GM23338 (cell line): Measurements from ENCODE around the gene PARP11. TPM values are rescaled to one million over a fixed set of nuclear protein-coding genes. Genes with fewer than 3 reads are reported as not detected.
"Not testable (repeated sequence)": the region's sequence is repeated elsewhere in the genome, so short reads cannot be mapped to it uniquely, and the experiment has no call there.

Source experiments
- ATAC-seq: fragments of 200-7000 bp; cut with Tn5 transposase; 3 replicates; pipeline ENCODE4 v1.9.1; 2020
- DNase-seq: peaks from one replicate; pipeline ENCODE4 v3.0.0-alpha.2; 2015; ENCODE audit warnings: low spot score
- H2AFZ ChIP-seq: fragments of 200-600 bp; sonication (generic); 2 replicates; pipeline ENCODE4 v1.8.0; 2016; ENCODE audit warnings: antibody characterized with exemption, mild to moderate bottlenecking, moderate library complexity
- H3F3A ChIP-seq: fragments of 200-600 bp; sonication (generic); replicated peaks from 2 replicates; pipeline ENCODE4 v1.8.0; 2017; ENCODE audit warnings: antibody characterized with exemption, mixed run types, low read depth
- H3K27ac ChIP-seq: fragments of 200-600 bp; sonication (generic); 2 replicates; pipeline ENCODE4 v1.6.1; 2016; ENCODE audit warnings: low read depth
- H3K27me3 ChIP-seq: fragments of 200-600 bp; sonication (generic); 2 replicates; pipeline ENCODE4 v1.8.0; 2016; ENCODE audit warnings: mild to moderate bottlenecking, mixed run types, moderate library complexity; ENCODE audit not compliant: insufficient read depth
- H3K36me3 ChIP-seq: fragments of 200-600 bp; sonication (generic); 2 replicates; pipeline ENCODE4 v1.8.0; 2016; ENCODE audit warnings: mild to moderate bottlenecking; ENCODE audit not compliant: insufficient read depth
- H3K4me1 ChIP-seq: fragments of 200-600 bp; sonication (generic); 2 replicates; pipeline ENCODE4 v1.8.0; 2016; ENCODE audit warnings: mild to moderate bottlenecking, moderate library complexity; ENCODE audit not compliant: insufficient read depth
- H3K4me2 ChIP-seq: fragments of 200-600 bp; sonication (generic); 2 replicates; pipeline ENCODE4 v1.7.1; 2017; ENCODE audit warnings: mixed run types
- H3K4me3 ChIP-seq: fragments of 200-600 bp; sonication (generic); 2 replicates; pipeline ENCODE4 v1.6.1; 2016; ENCODE audit warnings: mixed run types
- H3K79me2 ChIP-seq: fragments of 200-600 bp; sonication (generic); replicated peaks from 2 replicates; pipeline ENCODE4 v1.8.0; 2017; ENCODE audit warnings: mild to moderate bottlenecking; ENCODE audit not compliant: insufficient read depth
- H3K9me2 ChIP-seq: fragments of 200-600 bp; sonication (generic); 2 replicates; pipeline ENCODE4 v1.8.0; 2017; ENCODE audit not compliant: insufficient read depth
- H4K20me1 ChIP-seq: fragments of 200-600 bp; sonication (generic); replicated peaks from 2 replicates; pipeline ENCODE4 v1.8.0; 2017; ENCODE audit warnings: mild to moderate bottlenecking; ENCODE audit not compliant: insufficient read depth
- H3K27ac Mint-ChIP-seq: 2 replicates; pipeline ENCODE4 v1.8.0; 2020; ENCODE audit warnings: inconsistent platforms, mild to moderate bottlenecking, moderate library complexity, mixed read lengths
- H3K27me3 Mint-ChIP-seq: 3 replicates; pipeline ENCODE4 v1.8.0; 2022; ENCODE audit warnings: low read depth, mild to moderate bottlenecking, moderate library complexity, mixed read lengths, inconsistent platforms; ENCODE audit not compliant: insufficient read depth, poor library complexity
- H3K36me3 Mint-ChIP-seq: 3 replicates; pipeline ENCODE4 v1.8.0; 2021; ENCODE audit warnings: low read depth, mild to moderate bottlenecking, inconsistent platforms, moderate library complexity, mixed read lengths
- H3K4me1 Mint-ChIP-seq: 3 replicates; pipeline ENCODE4 v1.8.0; 2020; ENCODE audit warnings: mild to moderate bottlenecking, inconsistent platforms, mixed read lengths
- H3K4me3 Mint-ChIP-seq: 3 replicates; pipeline ENCODE4 v1.8.0; 2021; ENCODE audit warnings: moderate library complexity, mild to moderate bottlenecking, inconsistent platforms, mixed read lengths
- H3K9me3 Mint-ChIP-seq: 3 replicates; pipeline ENCODE4 v1.8.0; 2020; ENCODE audit warnings: moderate library complexity, mild to moderate bottlenecking, inconsistent platforms, mixed read lengths
- CREB1 ChIP-seq: fragments of 250-450 bp; sonication (Bioruptor Pico); IDR thresholded peaks from 2 replicates; pipeline ENCODE4 v1.5.0; 2020; ENCODE audit warnings: low read depth, mild to moderate bottlenecking, moderate library complexity
- ZNF331 ChIP-seq: fragments of 250-450 bp; sonication (Bioruptor Pico); IDR thresholded peaks from 2 replicates; pipeline ENCODE4 v1.5.0; 2020; ENCODE audit warnings: low read depth, mild to moderate bottlenecking, moderate library complexity
- polyA plus RNA-seq: library from polyadenylated mRNA; unstranded; fragments of >200 nt; fragmentation: Nextera tagmentation; extraction: Ambion mirVana; gene quantifications from 2 replicates; pipeline ENCODE4 v1.2.1, GENCODE V29; 2016
- total RNA-seq: library from RNA; depleted of rRNA; stranded (reverse); fragments of >200 nt; shearing (Covaris generic); gene quantifications from 2 replicates; pipeline ENCODE4 v1.2.3, GENCODE V29; 2014

PARP11 gene
- total and polyA plus RNA-seq, 2 experiments from 2014 or later, result 4.8 to 11.5 TPM

DNA sequence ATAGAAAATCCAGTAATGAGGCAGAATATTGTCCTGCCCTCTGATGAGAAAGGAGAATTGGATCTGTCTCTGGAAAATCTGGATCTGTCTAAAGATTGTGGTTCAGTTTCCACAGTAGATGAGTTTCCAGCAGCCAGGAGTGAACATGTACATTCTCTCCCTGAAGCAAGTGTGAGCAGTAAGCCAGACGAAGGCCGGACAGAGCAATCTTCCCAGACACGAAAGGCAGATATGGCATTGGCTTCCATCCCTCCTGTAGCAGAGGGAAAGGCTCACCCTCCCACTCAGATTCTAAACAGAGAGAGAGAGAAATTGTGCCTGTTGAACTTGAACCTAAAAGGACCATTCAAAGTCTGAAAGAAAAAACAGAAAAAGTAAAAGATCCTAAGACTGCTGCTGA, 31.4 kb downstream of the PARP11 start:
- Histone ChIP-seq H3K4me1 (peaks cover 3% of the 10 kb centered on the region; the same call in 1 of the 2 replicates), H4K20me1 (no peaks in the 10 kb centered on the region), H3K27me3 (no peaks in the 10 kb centered on the region), H3F3A (no peaks in the 10 kb centered on the region), H2AFZ (no peak overlapping the region), H3K36me3 (no peaks in the 10 kb centered on the region), H3K9me2 (no peaks in the 10 kb centered on the region), H3K27ac (no peak overlapping the region), H3K79me2 (peaks cover 1% of the 10 kb centered on the region; the same call in 1 of the 2 replicates), H3K4me3 (no peak overlapping the region), H3K4me2 (no peak overlapping the region)
- peaks cover 14% of the 10 kb centered on the region for H3K36me3 Mint-ChIP-seq
- no peak overlapping the region for H3K27ac Mint-ChIP-seq
- H3K4me1 Mint-ChIP-seq, result peaks cover 9% of the 10 kb centered on the region; the same call in 2 of the 3 replicates
- ATAC-seq, result no peak
- H3K27me3 Mint-ChIP-seq, result peaks cover 1% of the 10 kb centered on the region
- no peak overlapping the region for H3K4me3 Mint-ChIP-seq
- H3K9me3 Mint-ChIP-seq, result peaks cover 4% of the 10 kb centered on the region; the same call in 2 of the 3 replicates
- TF ChIP-seq ZNF331 (CRISPR knock-in tag) (no peak), CREB1 (CRISPR knock-in tag) (no peak)
- no peak for DNase-seq

DNA sequence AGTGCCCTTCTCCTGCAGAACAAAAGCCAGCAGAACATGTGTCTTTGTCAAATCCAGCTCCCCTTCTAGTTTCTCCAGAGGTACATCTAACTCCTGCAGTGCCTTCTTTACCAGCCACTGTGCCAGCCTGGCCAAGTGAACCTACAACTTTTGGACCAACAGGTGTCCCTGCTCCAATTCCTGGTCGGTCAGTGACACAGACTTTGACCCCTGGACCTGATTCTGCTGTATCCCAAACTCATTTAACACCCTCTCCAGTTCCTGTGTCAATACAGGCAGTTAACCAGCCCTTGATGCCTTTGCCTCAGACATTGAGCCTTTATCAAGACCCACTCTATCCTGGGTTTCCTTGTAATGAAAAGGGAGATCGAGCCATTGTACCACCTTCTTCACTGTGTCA, 32.4 kb downstream of the PARP11 start:
- not testable (repeated sequence) for H3F3A ChIP-seq, H2AFZ ChIP-seq, H3K4me2 ChIP-seq, H3K27ac Mint-ChIP-seq, H3K9me3 Mint-ChIP-seq, H3K4me3 Mint-ChIP-seq, H3K27me3 Mint-ChIP-seq, ATAC-seq, H3K27me3 ChIP-seq, H3K9me2 ChIP-seq, H4K20me1 ChIP-seq, H3K36me3 ChIP-seq, H3K27ac ChIP-seq, H3K79me2 ChIP-seq, H3K4me1 ChIP-seq, H3K4me3 ChIP-seq, DNase-seq
- Mint-ChIP-seq H3K36me3 (peaks cover 11% of the 10 kb centered on the region), H3K4me1 (peaks cover 15% of the 10 kb centered on the region)

DNA sequence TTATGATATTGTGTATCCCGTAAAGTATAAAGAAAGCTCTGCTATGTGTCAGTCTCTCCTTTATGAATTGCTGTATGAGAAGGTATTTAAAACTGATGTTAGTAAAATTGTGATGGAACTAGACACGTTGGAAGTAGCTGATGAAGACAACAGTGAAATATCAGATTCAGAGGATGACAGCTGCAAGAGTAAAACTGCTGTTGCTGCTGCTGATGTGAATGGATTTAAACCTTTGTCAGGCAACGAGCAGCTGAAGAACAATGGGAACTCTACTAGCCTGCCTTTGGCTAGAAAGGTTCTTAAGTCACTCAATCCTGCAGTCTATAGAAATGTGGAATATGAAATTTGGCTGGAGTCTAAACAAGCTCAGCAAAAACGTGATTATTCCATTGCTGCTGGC, 33.5 kb downstream of the PARP11 start:
- H3K27ac ChIP-seq, H3K4me1 ChIP-seq, H3K27me3 ChIP-seq, H2AFZ ChIP-seq, H3K9me3 Mint-ChIP-seq, H3K4me3 ChIP-seq, H3K79me2 ChIP-seq, H3K27ac Mint-ChIP-seq, H3K4me2 ChIP-seq, H3F3A ChIP-seq, H3K4me3 Mint-ChIP-seq, DNase-seq, H4K20me1 ChIP-seq, ATAC-seq, H3K9me2 ChIP-seq, H3K27me3 Mint-ChIP-seq, H3K36me3 ChIP-seq: not testable (repeated sequence)
- peaks cover 15% of the 10 kb centered on the region for H3K4me1 Mint-ChIP-seq
- peaks cover 11% of the 10 kb centered on the region for H3K36me3 Mint-ChIP-seq

DNA sequence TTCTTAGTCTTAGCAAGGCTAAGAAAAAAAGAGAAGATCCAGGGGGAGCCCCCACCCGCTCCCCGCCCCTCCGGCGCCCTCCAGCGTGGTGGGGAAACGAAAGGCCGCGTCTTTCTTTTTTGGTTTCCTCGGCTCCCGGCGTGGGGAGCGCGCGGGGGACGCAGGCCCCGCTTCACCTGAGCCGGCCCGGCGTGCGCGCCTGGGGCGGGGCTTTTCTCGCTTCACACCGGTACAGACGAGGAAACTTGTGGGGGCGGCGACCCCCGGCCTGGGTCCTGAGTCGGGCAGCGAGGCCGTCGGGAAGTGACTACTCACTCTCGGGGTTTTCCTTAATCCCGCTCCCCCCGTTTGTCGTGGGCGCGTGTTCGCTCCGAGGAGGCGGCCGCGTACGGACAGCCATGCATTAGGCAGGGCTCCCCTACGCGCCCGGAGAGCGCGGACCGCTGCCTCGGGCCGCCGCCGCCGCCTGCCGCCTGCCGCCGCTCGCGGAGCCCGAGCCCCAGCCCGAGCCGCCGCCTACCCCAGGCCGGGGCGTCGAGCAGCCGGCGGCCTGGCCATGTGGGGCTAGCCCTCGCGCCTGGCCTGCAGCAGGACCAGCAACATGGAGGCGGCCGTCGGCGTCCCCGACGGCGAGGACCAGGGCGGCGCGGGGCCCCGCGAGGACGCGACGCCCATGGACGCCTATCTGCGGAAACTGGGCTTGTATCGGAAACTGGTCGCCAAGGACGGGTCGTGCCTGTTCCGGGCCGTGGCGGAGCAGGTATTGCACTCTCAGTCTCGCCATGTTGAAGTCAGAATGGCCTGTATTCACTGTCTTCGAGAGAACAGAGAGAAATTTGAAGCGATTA, 34.3 kb downstream of the PARP11 start:
- not testable (repeated sequence) for H2AFZ ChIP-seq, H3K4me3 ChIP-seq, H3K9me2 ChIP-seq, H4K20me1 ChIP-seq, H3K27ac Mint-ChIP-seq, H3K79me2 ChIP-seq, H3K4me3 Mint-ChIP-seq, H3F3A ChIP-seq, H3K27me3 Mint-ChIP-seq, DNase-seq, H3K36me3 ChIP-seq, H3K27ac ChIP-seq, H3K4me2 ChIP-seq, H3K27me3 ChIP-seq, H3K9me3 Mint-ChIP-seq, H3K4me1 ChIP-seq
- ATAC-seq, result peak; percentile 49
- Mint-ChIP-seq H3K4me1 (peaks cover 15% of the 10 kb centered on the region), H3K36me3 (peaks cover 11% of the 10 kb centered on the region)
